Activated CD4-positive, alpha-beta T cell treated with anti-CD3 and anti-CD28 coated beads, Interleukin-2, amount 50 U/mL, for 1 hour (primary cell): ENCODE results near the gene RBCK1.
"Not testable (repeated sequence)": the region's sequence is repeated elsewhere in the genome, so short reads cannot be mapped to it uniquely, and the experiment has no call there.

Experiments used
- DNase-seq: peaks from one replicate; pipeline ENCODE4 v3.0.0-alpha.2; 2020

Gene RBCK1

GRCh38 chr20:476561-477249, 68.6 kb downstream of the RBCK1 start:
- not testable (repeated sequence) for DNase-seq

- DNase-seq: no peak
Observed at GRCh38 chr20:478010-478948, 70.2 kb downstream of the RBCK1 start.

GRCh38 chr20:478949-479429, 70.9 kb downstream of the RBCK1 start:
- no peak for DNase-seq

- DNase-seq: no peak
Observed at GRCh38 chr20:479487-479886, 71.4 kb downstream of the RBCK1 start.

- DNase-seq: no peak
Observed at GRCh38 chr20:480044-480443, 71.9 kb downstream of the RBCK1 start.

- no peak for DNase-seq
Observed at GRCh38 chr20:481167-481566, 73.1 kb downstream of the RBCK1 start.
